GM18861 (cell line): ENCODE data around the gene TTC1.
"Not testable (repeated sequence)": the region's sequence is repeated elsewhere in the genome, so short reads cannot be mapped to it uniquely, and the experiment has no call there.

Source experiments
- ATAC-seq: cut with Tn5 transposase; IDR thresholded peaks from one replicate; pipeline ENCODE4 v1.9.1; 2021; ENCODE audit not compliant: unreplicated experiment

TTC1 gene, protein sequence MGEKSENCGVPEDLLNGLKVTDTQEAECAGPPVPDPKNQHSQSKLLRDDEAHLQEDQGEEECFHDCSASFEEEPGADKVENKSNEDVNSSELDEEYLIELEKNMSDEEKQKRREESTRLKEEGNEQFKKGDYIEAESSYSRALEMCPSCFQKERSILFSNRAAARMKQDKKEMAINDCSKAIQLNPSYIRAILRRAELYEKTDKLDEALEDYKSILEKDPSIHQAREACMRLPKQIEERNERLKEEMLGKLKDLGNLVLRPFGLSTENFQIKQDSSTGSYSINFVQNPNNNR

DNA sequence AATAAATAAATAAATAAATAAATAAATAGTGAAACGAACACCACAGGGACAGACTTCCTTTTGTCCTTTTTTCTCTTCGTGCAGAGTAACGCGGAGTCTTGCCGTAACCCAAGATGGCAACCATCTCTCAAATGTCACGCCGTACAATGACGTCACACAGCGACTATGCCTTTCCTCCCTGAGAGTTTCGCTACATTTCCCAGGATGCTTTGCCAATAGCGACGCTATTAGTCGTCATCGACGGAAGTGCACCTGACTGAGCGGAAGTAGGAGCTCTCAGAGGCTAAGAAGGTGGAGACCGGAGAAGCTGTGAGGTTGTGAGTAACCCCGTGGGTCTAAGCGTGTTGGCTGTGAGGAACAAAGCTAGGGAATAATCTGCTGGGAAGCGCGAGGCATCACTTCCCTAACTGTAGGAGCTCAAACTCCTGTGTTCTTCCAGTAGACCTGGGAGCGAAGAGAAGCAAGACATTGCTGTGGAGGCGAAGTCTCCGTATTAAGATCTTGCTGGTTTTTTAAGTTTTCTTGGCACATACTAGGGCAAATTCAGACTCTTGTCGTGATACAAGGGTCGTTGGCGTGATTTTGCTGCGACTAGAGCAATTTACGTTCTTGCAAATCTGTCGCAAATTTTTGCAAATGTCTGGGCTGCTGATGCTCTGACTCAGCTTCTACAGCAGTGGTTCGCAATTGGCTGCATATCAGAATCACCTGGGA lies at the start of gene TTC1:
TTC1 (plus strand) TSS at position 263 of the 714 bp plus-strand sequence. CDS start 1,390 bp downstream, outside the sequence.
- ATAC-seq: peak; percentile 100

DNA sequence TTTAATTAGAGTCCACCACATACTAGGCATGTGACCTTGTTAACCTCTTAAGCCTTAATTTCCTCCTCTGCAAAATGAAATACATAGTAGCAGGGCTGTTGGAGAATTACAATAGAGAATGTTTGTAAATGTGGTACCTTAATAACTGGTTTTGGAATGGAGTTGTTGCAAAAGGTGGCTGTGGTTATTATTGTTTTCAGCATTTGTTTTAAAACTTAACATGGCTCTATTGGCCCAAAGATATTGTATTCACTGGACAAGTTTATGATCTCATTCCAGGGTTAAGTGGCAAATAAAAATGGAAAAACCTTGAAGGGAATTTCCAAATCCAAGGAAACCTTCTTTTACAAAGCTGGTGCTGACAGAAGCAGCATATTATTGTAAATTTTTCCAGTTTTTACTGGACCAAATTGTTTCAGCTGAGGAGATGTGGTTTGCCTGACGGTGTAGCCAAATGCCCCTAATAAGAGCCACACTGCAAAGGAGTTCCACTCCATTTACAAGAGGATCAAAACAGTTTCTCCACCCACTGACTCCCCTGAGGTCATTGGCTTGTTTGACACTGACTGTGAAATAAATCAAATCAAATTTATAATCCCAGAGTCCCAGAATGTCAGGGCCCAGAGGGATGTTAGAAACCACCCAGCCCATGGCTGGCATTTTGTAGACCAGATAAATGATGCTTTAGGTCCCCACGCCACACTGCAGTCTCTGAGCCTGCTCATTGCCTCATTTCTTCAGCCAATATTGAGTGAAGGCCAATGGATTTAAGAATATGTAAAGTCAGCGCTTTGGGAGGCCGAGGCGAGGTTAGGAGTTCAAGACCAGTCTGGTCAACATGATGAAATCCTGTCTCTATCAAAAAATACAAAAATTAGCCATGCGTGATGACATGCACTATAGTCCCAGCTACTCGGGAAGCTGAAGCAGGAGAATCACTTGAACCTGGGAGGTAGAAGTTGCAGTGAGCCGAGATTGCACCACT lies 47.5 kb upstream of the TTC1 start:
- no peak for ATAC-seq

DNA sequence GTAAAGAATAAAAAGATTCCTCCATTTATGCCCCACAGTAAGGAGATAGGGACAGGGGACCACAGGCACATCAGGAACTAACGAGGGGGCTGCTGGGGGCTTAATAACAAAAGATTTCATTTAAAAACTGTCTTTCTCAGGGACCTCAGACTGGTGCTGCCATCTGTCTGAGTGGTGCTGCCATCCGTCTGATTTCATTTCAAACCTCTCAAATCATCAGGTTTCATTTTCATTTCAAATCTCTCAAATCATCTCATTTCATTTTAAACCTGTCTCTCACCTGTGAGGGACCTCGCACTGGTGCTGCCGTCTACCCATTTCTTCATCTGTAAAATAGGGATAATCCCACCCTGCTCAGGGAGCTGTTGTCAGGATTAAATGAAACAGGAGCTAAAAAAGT lies 46.7 kb upstream of the TTC1 start:
- no peak for ATAC-seq

DNA sequence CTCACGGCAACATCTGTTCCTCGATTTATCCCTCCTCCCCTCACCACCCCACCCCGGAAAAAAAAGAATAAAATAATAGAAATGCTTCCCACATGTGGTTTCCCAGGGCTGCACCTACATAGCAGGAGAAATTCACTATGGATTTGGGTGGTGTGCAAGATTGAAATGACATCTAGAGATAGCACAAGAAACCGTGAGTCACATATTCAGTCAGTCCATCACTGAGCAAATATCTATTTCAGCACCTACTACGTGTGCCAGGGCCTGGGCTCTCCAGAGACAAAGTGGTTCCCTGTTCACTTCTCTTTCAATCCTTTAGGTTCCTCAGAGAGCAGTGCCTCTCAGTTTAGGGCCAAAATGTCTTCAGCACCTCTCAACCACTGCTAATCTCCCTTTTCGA lies 45.0 kb upstream of the TTC1 start:
- ATAC-seq: no peak

DNA sequence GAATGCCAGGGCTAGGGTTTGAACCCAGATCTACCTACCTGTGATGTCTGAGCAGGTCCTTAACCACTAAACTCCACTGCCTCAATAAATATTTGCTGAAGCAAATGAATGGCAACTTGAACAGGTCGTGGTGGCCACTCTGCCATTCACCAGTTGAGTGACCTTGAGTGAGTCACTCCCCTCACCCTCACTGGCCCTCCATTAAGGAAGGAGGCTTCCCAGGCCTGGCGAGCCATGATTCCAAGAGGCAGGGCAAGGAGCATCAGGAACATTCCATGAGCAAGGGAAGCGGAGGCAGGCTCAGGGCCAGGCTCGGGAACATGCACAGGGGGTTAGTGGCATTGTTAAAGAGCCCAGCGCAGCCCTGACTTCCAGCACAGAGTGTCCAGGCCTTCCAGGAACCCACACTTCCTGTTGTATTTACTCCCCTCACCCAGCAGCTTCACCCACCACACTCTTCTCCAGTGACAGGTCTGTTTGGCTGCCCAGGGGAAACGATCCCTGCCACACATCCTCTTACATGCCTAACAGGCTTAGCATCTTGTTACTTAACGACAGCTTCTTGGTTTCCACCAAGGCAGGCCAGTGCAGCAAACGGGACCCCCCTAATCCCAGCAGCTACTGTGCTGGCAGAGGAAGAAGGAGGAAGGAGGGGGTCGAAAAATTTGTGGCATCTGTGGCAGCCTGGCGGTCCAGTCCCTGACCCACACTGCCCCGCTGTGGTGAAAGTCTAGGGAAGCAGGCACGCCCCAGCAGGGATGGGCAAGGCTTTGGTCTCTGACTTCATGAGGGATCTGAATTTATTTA lies 43.7 kb upstream of the TTC1 start:
- ATAC-seq: no peak

DNA sequence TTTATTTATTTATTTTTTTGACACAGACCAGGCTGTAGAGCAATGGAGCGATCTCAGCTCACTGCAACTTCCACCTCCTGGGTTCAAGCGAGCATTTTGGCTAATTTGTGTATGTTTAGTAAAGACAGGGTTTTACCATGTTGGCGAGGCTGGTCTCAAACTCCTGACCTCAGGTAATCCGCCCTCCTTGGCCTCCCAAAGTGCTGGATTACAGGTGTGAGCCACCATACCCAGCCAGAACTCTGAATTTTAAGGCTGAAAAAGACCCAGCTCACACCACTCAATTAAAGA lies 43.2 kb upstream of the TTC1 start:
- ATAC-seq: not testable (repeated sequence)

DNA sequence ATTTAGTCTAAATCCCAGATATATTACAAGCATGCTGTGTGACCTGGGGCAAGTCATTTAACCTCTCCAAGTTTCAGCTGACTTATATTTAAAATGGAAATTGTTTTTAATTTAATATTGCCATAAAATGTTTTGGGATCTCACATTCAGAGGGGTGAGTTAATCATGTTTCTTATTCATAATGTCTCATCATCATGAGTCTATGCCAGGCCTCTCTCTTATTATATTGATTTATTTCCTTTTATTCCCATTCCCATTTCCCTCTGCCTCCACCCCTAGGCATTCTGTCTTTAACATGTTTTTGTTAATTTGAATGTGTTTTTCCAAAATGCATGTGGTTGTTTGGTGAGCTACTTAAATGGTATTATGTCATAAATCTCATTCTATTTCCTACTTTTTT lies 39.0 kb upstream of the TTC1 start:
- no peak for ATAC-seq

DNA sequence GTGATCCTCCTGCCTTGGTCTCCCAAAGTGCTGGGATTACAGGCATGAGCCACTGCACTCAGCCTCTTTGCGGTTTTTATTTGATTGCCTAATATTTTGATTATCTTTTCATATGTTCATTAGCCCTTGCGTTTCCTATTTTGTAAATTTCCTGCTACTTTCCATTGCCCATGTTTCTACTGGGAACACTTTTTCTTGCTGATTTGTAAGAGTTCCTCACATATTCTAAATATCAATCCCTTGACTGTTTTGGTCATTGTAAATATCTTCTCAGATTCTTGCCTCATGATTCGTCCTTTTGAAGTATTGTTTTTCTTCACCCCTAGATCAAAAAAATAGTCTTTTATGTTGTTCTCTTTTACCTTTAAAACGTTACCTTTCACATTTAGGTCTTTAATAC lies 37.9 kb upstream of the TTC1 start:
- ATAC-seq: no peak

DNA sequence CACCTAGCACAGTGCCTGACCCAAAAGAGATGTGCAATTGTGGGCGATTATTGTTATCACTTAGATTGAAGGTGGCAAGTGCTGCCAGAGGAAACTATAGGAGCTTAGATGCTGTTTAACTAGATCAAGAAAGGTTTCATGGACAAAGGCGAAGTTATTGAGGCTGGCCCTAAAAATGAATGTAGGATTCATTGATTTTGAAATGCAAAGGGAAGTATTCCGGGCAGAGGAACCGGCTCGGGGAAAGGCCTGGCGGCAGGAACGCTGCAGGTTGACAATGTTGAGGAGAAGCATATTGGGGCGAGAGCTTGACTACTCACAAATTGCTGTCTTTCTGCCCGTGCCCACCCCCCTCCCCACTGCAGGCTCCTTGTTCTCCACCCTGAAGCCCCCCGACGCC lies 37.4 kb upstream of the TTC1 start:
- ATAC-seq: no peak

DNA sequence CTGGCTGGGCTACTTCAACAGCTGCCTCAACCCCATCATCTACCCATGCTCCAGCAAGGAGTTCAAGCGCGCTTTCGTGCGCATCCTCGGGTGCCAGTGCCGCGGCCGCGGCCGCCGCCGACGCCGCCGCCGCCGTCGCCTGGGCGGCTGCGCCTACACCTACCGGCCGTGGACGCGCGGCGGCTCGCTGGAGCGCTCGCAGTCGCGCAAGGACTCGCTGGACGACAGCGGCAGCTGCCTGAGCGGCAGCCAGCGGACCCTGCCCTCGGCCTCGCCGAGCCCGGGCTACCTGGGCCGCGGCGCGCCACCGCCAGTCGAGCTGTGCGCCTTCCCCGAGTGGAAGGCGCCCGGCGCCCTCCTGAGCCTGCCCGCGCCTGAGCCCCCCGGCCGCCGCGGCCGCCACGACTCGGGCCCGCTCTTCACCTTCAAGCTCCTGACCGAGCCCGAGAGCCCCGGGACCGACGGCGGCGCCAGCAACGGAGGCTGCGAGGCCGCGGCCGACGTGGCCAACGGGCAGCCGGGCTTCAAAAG lies 36.9 kb upstream of the TTC1 start:
- ATAC-seq: no peak

DNA sequence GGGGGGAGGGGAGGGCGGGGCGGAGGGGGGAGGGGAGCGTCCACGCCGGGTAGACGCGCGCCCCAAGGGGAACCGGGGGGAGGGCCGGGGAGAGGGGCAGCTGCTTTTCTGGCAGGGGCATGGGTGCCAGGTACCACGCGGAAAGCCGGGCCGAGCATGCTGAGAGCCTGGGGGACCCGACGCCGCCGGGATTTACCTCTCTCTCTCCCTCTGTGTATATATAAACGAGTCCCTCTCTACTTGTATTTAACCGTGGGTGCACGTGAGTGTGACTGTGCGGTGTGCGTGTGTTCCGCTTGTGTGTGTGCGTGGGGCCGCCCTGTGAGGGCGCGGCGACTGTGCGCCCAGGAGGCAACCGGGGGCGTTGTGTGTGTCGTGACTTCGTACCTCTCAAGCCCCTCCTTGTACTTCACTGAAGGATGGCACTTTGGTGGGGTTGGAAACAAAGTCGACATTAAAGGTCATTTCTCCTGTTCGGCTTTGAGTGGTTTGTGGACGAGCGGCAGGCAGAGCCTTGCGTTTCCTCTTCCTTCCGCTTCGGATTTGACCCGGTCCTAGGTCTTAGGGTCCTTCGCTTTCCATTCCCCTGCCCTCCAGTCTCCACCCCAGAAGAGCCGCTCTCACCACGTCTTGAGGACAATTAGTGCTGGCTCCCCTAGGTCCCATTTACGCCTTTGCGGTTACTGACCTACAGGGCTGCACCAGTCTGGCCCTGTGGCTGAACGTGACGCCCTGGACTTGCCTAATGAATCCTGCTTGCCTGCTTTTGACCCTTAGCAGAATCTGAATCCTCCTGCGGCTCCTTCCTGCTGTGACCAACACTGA lies 36.2 kb upstream of the TTC1 start:
- no peak for ATAC-seq

DNA sequence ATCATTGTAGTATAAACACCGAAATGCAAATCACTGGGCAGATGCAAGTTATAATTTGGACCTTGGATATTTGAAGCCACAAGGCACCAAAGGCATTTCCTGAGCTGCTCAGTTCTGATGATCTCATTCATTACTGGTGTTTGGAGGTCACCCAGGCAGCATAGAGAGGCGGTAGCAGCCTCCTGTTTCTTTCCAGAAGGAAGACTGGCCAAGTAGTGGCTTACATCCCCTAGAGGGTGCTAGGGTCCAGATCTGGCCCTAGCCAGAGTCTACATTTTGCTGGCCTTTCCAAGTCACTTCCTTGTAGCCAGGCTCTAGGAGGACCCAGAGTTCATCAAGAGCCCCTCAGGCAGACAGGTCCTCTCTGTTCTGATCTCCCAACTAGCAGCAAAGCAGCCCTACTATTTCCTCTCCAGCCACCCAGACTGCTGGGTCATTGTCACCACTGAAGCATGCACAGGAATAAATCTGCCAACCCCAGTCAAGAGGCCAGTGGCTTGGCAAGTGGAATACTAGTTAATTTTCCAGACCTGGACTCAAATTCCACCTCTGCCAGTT lies 33.4 kb upstream of the TTC1 start:
- ATAC-seq: no peak

DNA sequence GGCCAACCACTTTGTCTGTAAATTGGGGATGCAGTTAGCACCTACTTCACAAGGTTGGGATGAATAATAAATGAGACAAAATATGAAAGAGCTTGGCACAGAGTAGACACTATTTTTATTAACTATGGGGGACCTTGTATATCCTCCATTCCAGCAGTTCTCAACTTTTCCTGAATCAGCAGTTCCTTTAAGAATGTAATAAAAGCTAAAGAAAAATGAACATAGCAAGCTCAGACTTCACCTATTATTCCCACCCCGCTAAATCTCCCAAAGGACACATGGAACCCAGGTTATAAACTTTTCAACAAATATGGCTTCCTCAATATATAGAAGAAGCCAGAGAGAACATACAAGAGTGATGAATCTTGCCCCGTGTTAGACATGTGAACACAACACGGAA lies 32.0 kb upstream of the TTC1 start:
- ATAC-seq: no peak

DNA sequence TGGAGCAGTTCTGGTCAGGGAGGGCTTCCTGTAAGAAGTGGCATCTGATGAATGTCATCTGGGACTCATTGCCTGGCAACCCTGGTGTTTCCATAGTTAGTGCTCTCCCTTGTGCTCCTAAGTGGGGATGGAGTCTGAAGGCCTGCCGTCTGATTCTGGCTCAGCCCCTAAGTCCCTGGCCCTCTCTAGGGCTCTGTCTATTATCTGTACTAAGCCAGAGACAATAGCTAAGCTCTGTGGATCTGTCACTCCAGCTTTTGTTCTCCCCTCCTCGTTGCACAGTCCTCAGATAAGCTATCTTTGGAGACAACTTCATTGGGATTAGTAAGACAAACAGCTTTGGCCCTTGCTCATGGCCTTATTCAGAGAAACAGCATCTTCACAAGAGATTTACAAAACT lies 30.6 kb upstream of the TTC1 start:
- no peak for ATAC-seq

DNA sequence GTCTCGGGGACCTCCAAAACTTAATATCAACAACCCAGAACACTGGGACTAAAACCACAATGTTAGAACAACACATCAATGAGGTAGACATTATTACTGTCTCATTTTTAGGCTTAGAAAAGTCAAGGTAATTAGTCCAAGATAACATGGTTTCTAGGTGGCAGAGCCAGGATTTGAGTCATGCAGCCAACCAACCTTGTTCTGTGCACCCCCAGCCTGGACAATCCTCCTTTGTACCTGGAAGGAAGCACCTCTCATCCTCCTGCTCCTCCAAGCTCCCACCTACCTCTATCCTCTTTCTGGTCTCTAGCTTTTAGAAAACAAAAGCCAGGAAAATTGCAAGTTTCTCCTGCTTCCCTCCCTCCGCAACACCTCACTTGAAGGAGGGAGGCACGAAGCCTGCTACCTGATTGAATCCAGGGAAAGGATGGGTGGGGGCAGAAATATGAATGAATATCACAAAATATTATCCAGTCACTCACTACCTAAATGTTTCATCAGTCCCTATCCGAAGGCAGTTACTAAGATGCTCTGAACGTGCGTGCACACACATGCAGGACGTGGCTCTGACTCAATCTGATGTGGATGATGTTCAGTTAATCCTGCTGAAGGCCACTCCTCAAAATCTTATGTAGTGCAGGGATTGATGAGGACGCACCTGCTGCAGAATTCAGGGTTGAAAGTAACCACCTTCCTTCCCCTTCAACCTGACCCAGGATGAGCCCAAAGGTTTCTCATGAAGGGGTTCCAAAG lies 26.3 kb upstream of the TTC1 start:
- ATAC-seq: no peak

DNA sequence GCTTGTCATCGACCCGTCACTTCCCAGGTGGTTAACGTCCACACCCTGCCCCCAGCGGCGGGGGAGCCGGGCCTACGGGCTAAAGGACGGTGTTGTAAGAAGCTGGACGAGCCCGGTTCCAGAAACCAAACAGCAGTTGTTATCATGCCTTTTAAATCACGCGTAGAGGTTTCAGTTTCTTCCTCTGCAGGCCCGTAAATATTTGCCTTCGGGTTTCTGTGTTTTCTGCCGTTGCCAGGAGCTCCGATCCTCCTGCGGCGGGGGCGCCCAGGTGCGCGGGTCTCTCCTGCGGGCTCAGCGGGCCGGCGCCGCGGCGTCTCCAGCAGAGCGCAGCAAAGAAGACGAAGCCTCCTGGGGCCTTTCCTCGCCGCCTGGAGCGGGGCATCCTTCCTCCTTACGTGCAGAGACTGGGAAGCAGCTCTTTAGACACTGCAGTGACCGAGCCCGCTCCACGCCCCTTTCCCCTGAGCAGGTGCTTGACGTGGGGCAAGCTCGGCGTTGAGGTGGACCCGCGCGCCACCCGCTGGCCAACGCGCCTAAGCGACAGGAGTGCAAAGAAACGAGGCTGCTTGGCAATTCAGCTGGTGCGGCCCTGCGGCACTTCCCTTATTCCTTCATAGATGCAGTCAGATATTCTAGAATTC lies 21.8 kb upstream of the TTC1 start:
- ATAC-seq: peak; percentile 85

DNA sequence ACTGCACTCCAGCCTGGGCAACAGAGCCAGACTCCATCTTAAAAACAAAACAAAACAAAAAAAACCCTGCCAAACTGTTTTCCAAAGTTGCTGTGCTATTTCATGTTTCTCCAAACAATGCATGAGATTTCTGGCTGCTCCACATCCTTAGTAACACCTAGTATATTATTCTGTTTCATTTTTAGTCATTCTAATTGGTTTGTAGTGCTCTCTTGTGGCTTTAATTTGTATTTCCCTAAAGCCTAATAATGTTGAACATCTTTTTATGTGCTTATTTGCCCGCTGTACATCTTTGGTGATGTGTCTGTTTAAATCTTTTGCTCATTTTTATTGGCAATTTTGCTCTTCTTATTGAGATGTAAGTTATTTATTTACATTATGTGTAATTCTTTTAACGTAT lies 18.4 kb upstream of the TTC1 start:
- ATAC-seq: no peak

DNA sequence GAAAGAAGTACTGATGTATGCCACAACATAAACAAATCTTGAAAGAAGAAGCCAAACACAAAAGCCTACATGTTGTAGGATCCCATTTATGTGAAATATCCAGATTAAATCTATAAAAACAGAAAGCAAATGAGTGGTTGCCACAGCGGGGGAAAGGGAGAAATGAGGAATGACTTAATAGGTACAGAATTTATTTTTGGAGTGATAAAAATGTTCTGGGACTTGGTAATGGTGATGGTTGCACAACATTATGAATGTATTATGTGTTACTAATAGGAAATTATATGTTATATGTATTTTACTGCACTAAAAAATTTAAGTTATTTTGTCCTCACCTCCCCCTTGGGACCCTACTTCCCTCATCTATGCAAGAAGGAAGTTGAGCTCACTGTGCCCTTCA lies 16.4 kb upstream of the TTC1 start:
- no peak for ATAC-seq
